Endodermal cell (in vitro differentiated cells): ENCODE results near the gene VGLL2. TPM values are rescaled to one million over a fixed set of nuclear protein-coding genes. Genes with fewer than 3 reads are reported as not detected.

Source experiments
- DNase-seq: peaks from one replicate; pipeline ENCODE4 v3.0.0-alpha.2; 2017
- H3K27ac ChIP-seq: 2 replicates; pipeline ENCODE4 v1.5.1; 2013; ENCODE audit warnings: mild to moderate bottlenecking, low read depth, low read length, moderate library complexity
- H3K27me3 ChIP-seq: 2 replicates; pipeline ENCODE4 v1.6.1; 2013; ENCODE audit warnings: mild to moderate bottlenecking, low read length, moderate library complexity; ENCODE audit not compliant: insufficient read depth, control insufficient read depth, poor library complexity, severe bottlenecking
- H3K36me3 ChIP-seq: 2 replicates; pipeline ENCODE4 v1.7.0; 2013; ENCODE audit warnings: mild to moderate bottlenecking, low read length, moderate library complexity; ENCODE audit not compliant: control insufficient read depth, insufficient read depth
- H3K4me1 ChIP-seq: one replicate; pipeline ENCODE4 v1.7.0; 2013; ENCODE audit warnings: low read length; ENCODE audit not compliant: control insufficient read depth, insufficient read depth
- H3K4me3 ChIP-seq: 2 replicates; pipeline ENCODE4 v1.5.1; 2013; ENCODE audit warnings: mild to moderate bottlenecking, low read length, moderate library complexity
- H3K9ac ChIP-seq: 2 replicates; pipeline ENCODE4 v1.6.1; 2013; ENCODE audit warnings: mild to moderate bottlenecking, low read length, moderate library complexity; ENCODE audit not compliant: poor library complexity, severe bottlenecking; ENCODE audit errors: extremely low read depth
- H3K9me3 ChIP-seq: 2 replicates; pipeline ENCODE4 v1.6.1; 2013; ENCODE audit warnings: mild to moderate bottlenecking, low read length, moderate library complexity; ENCODE audit not compliant: control insufficient read depth
- H3K27ac Mint-ChIP-seq: 2 replicates; pipeline ENCODE4 v1.8.0; 2020; ENCODE audit warnings: mixed read lengths
- H3K27me3 Mint-ChIP-seq: 2 replicates; pipeline ENCODE4 v1.8.0; 2021; ENCODE audit warnings: mild to moderate bottlenecking, mixed read lengths; ENCODE audit not compliant: insufficient read depth
- H3K36me3 Mint-ChIP-seq: 2 replicates; pipeline ENCODE4 v1.8.0; 2020; ENCODE audit warnings: low read depth, mixed read lengths
- H3K4me1 Mint-ChIP-seq: 2 replicates; pipeline ENCODE4 v1.8.0; 2020; ENCODE audit warnings: mixed read lengths
- H3K4me3 Mint-ChIP-seq: 2 replicates; pipeline ENCODE4 v1.8.0; 2020; ENCODE audit warnings: mild to moderate bottlenecking, moderate library complexity, mixed read lengths
- H3K9me3 Mint-ChIP-seq: 2 replicates; pipeline ENCODE4 v1.8.0; 2020; ENCODE audit warnings: mild to moderate bottlenecking, mixed read lengths
- CTCF ChIP-seq: fragments of 200-600 bp; sonication (generic); conservative IDR thresholded peaks from 2 replicates; pipeline ENCODE4 v1.5.0; 2021; ENCODE audit warnings: antibody characterized with exemption, mild to moderate bottlenecking
- WGBS, 2 experiments: methylation state at CpG; one replicate each; pipeline versions ENCODE4 v1.1.5 to v1.1.7; 2013; ENCODE audit warnings: missing lambda C conversion rate in 2 of 2, mixed read lengths in 1 of 2; ENCODE audit not compliant: insufficient coverage in 1 of 2, insufficient read length in 1 of 2; 5-methylcytosine and 5-hydroxymethylcytosine counted together
- total RNA-seq, 2 donors: library from RNA; stranded (reverse); fragmentation: NEBNext Ultra II Directional in 1 of 2; extraction: Animal tissue kit (Norgen Biotek cat#: 25700) in 1 of 2; gene quantifications; 2 replicates in 1 of 2; 3 replicates in 1 of 2; pipeline ENCODE4 v1.2.1, GENCODE V29; 2021

The VGLL2 gene
- total RNA-seq, 2 donors from 2014 or later, result 0.15 TPM; not detected in 1

DNA sequence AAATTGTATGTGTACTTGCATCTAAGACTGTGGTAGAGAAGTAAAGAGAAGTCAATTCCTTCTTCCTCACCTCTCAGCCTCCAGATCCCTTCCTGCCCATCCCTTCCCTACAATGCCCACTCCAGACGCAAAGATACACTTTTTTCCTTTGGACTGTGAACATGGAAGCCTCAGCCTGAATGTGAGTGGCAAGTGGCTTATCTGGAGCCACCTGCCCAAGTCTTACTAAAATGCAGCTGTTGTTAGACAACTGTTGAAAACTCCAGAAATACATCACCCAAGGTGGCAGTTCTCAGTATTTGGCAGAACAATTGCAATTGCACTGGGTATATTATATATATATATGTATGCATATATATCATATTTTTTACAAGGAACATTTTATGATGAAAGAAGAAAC lies 7.5 kb downstream of the VGLL2 start:
- Mint-ChIP-seq H3K4me1 (peaks cover 5% of the 10 kb centered on the region), H3K4me3 (no peak overlapping the region), H3K9me3 (no peaks in the 10 kb centered on the region), H3K36me3 (no peaks in the 10 kb centered on the region), H3K27ac (no peak overlapping the region), H3K27me3 (peaks cover 81% of the 10 kb centered on the region)
- no peak overlapping the region for H3K27ac ChIP-seq
- no peaks in the 10 kb centered on the region for H3K4me1 ChIP-seq
- no peak overlapping the region for H3K9ac ChIP-seq
- DNase-seq, result no peak
- H3K27me3 ChIP-seq, result peaks cover 92% of the 10 kb centered on the region
- 84% methylated on average over 1 of the region's 1 CpG; no CpG with 5 or more reads in 1 of the 2 experiments for WGBS, 2 experiments
- no peak for TF ChIP-seq CTCF
- H3K4me3 ChIP-seq, result no peak overlapping the region
- no peaks in the 10 kb centered on the region for H3K9me3 ChIP-seq
- H3K36me3 ChIP-seq, result no peaks in the 10 kb centered on the region

- Histone ChIP-seq H3K27ac (no peak overlapping the region), H3K9ac (no peak overlapping the region), H3K4me3 (no peak overlapping the region), H3K9me3 (no peaks in the 10 kb centered on the region), H3K36me3 (no peaks in the 10 kb centered on the region), H3K27me3 (peaks cover 69% of the 10 kb centered on the region), H3K4me1 (no peaks in the 10 kb centered on the region)
- no peak for DNase-seq
- WGBS, 2 experiments, result 95 to 100% methylated on average over 2 to 9 of the region's 9 CpGs
- no peak for TF ChIP-seq CTCF
- Mint-ChIP-seq H3K27ac (no peak overlapping the region), H3K9me3 (no peaks in the 10 kb centered on the region), H3K4me1 (peaks cover 1% of the 10 kb centered on the region), H3K27me3 (peaks cover 58% of the 10 kb centered on the region), H3K4me3 (no peak overlapping the region), H3K36me3 (no peaks in the 10 kb centered on the region)
These were observed 9.8 kb downstream of the VGLL2 start for GRCh38 chr6:117275205-117275604.

GRCh38 chr6:117275711-117276110 lies 10.4 kb downstream of the VGLL2 start:
- peaks cover 53% of the 10 kb centered on the region for H3K27me3 Mint-ChIP-seq
- TF ChIP-seq CTCF, result no peak
- Histone ChIP-seq H3K9ac (no peak overlapping the region), H3K27ac (no peak overlapping the region), H3K9me3 (no peaks in the 10 kb centered on the region), H3K4me3 (no peak overlapping the region), H3K36me3 (no peaks in the 10 kb centered on the region), H3K4me1 (no peaks in the 10 kb centered on the region), H3K27me3 (peaks cover 64% of the 10 kb centered on the region)
- H3K4me3 Mint-ChIP-seq, result no peak overlapping the region
- no peaks in the 10 kb centered on the region for H3K36me3 Mint-ChIP-seq
- WGBS, 2 experiments, result 92 to 93% methylated on average over 3 to 5 of the region's 5 CpGs
- H3K27ac Mint-ChIP-seq, result no peak overlapping the region
- no peaks in the 10 kb centered on the region for H3K9me3 Mint-ChIP-seq
- H3K4me1 Mint-ChIP-seq, result peaks cover 1% of the 10 kb centered on the region
- DNase-seq, result no peak
